Activated T-helper 1 cell treated with anti-CD3 and anti-CD28 coated beads, Interleukin-2, amount 50 U/mL, for 16 hours (primary cell): Measurements from ENCODE around the gene CACNA1H.
"Not testable (repeated sequence)": the region's sequence is repeated elsewhere in the genome, so short reads cannot be mapped to it uniquely, and the experiment has no call there.

Experiments used
- DNase-seq, 2 donors: peaks; one replicate each; pipeline ENCODE4 v3.0.0-alpha.2; 2020; ENCODE audit warnings: low read depth in 1 of 2, low spot score in 1 of 2

Gene CACNA1H

DNA sequence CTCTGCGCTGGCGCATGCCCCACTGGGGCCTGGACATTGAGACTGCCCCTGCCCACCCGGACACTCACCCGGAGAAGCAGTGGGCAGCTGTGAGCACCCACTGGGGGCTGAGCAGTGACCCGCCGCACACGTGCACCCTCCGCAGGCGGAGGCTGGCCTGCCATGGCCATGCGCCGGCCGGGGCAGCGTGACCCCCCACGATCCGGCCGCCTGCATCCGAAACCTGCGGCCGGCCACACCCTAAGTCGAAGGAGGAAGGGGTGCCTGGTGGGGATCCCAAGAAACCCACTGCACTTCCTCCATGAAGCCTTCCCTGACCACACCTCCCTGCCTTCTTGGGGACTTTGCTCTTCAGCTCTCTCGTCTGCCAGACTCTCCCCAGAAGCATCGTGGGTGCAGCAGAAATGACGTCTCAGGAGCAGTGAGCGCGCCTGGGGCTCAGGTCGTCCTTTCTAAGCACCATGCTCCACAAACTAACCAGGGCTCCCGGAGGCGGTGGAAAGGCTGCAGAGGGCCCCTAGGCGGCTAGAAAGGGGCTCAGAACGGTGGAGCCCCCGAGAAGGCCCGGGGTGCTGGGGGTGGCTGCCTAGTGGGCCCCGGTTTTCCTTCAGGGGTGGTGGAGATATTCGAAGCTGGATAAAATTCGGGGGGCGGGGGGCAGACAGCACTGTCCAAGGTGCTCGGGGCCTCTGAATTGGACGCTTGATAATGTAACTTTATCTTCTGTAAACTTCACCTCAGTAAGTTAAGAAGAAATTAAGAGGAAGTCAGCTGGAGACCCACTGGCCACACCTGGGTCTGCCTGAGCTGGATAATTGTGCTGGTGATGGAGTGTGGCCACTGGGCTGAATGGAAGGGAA lies 70.7 kb downstream of the CACNA1H start:
- no peak for DNase-seq

DNA sequence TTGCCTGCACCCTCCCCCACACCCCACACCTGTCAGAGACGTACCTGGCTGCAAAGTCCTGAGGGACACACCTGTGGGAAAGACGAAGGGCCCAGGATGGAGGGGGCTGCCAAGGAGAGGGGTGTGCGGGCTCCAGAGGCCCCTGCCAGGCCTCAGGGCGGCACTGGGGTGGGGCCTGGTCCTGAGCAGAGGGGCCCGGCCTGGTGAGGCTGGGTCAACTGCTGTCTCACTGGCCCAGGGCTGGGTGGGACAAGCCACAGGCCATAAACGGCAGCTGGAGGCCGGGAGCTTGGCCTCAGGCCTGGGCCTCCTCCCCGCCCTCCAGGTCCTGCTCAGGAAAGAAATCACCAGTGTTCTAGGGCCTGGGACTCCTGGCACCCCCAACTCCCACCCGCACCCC lies 71.7 kb downstream of the CACNA1H start:
- DNase-seq, result no peak

DNA sequence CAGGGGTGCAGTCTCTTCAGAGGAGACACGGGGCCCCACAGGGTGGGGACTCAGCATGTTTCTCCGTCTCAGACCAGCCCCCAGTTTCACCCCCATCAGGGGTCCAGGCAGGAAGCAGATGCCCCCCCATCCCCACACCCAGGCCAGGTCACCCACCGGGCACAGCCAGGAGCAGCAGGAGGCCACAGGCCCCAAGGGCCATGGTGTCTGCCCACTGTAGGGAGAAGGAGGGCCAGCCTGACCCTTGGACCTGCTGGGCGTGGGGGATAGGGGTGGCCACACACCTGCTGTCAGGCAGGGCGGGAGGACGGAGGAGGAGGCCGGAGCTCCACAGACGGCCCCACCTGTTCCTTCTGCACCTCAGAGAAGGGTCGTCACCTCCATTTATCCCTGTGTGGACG lies 72.1 kb downstream of the CACNA1H start, which contains the start of gene TPSG1:
TSS of gene TPSG1 (minus strand) at position 218 of the 401 bp plus-strand sequence. CDS start at position 202, 16 bp downstream.
- no peak for DNase-seq

DNA sequence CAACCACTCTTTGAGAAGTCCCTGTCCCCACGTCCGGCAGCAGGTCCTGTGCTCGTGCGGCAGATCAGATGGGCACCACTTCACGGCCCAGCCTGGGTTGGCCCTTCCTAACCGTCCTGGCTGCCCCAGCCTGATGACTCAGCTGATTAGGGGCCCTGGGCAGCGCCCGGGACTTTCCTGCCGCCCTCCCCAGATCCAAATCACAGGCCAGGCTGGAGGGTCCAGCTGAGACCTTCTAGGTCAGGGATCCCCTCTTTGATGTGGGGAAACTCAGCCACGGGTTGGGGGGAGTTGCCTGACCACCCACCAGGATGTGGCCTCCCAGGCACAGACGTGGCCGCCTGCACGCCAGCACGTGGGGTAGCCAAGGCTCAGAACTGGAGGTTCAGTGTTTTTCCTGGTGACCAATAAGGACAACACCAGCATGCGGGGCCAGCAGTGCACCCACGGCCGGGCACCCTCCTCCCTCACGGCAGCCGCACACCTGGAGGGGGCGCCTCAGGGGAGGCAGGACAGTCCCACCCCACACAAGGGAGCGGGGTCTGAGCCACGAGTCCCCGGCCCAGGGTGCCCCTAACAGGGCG lies 72.9 kb downstream of the CACNA1H start:
- DNase-seq, result not testable (repeated sequence)

DNA sequence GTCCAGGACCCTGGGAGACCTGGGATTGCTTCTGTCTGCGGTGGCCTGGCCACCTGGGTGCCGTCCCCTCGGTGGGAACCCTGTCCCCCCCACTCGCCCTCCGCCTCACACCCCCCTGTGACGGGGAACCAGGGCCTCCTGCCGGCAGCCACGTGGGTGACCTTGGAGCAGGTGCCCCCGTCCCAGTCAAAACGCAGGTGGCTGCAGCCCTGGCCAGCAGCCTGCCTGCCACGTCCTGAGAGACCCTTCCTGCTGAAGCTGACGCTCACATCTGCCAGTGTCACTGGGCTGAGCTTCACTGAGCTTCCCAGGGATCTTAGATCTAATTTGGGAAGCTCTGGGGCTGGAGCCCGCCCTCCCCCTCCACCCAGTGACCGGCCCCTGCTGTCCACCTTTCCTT lies 73.8 kb downstream of the CACNA1H start:
- not testable (repeated sequence) for DNase-seq

DNA sequence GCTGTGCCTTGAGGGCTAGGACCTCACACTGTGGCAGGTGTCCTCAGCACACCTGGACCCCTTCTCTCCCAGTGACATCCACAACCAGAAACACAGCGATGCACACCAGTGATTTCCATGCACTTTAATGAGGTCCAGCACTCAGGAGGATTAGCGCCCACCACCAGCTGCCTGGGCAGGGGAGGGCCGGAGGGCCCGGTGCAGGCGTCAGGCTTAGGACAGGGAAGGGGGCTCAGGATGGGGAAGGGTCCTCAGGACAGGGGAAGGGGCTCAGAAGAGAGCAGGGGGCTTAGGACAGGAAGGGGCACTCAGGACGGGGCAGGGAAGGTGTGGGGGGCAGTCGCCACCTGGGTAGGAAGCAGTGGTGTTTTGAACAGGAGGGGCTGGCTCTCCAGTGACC lies 75.3 kb downstream of the CACNA1H start:
- DNase-seq, result not testable (repeated sequence)

DNA sequence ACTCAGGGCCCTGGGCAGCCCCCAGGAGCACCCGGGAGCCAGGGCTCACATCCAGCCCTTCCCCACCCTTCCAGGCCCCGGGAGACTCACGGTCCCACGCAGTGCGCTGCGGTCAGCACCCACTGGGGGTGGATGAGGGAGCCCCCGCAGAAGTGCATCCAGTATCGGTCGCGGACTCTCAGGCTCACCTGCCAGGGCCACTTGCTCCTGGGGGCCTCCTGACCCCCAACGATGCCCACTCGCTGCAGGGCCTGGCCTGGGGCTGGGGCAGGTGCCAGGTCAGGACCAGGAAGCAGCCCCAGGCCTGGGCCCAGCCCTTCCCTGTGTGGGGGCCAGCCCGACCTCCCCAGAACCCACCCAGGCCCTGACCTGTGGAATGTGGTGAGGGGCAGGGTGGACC lies 76.6 kb downstream of the CACNA1H start:
- not testable (repeated sequence) for DNase-seq

DNA sequence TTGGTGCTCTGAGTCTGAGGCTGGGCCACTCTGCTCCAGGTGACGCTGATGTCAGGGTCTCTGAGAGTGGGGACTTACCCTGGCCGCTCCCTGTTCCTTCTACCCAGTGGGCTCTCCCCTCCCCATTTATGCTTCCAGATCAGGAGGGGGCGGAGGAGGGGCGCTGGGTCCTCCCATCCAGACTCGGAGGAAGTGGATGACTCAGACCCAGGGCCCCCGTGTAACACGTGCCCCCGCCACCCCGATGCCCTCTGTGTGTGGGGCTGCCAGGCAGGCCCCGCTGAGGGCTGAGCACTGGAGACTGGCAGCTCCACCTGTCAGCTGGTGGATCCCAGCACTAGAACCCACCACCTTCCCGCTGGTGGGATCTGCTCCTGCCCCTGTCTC lies 77.2 kb downstream of the CACNA1H start, which contains the start of gene TPSB2:
TSS of gene TPSB2 (minus strand) at position 101 of the 387 bp plus-strand sequence. CDS start 233 bp downstream, outside the sequence.
- not testable (repeated sequence) for DNase-seq

DNA sequence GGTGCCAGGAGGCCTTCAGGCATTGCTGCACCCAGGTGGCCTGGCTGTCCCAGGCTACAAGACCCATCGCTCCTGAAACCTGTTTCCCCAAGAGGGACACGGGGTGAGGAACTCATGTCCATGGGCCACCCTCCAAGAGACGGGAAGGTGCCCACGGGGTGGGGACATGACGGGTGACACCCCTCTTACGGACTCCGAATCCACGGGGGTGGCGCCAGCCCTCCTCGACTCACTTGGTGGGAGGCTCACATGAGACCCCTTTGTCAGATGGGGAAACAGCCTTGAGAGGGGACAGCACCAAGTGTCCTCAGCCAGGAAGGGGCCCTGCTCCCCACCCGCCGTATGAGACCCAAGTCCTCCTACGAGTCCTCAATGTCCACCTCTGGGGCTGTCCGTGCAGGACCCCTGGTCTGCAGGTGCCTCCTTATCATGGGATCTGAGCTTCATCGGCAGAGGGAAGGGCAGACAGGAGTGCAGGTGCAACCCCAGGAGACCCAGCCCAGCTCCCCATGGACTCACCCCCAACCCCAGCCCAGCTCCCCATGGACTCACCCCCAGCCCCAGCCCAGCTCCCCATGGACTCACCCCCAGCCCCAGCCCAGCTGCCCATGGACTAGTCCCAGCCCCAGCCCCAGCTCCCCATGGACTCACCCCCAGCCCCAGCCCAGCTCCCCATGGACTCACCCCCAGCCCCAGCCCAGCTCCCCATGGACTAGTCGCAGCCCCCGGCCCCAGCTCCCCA lies 77.7 kb downstream of the CACNA1H start:
- DNase-seq, result not testable (repeated sequence)

DNA sequence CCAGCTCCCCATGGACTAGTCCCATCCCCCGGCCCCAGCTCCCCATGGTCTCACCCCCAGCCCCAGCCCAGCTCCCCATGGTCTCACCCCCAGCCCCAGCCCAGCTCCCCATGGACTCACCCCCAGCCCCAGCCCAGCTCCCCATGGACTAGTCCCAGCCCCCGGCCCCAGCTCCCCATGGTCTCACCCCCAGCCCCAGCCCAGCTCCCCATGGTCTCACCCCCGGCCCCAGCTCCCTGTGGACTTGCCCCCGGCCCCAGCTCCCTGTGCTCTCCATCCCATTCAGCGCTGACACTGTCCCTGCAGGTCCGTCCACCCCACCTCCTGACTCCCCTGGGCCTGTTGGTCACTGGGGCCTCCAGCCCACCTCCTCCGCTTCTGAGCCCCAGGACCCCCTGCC lies 78.4 kb downstream of the CACNA1H start:
- not testable (repeated sequence) for DNase-seq

DNA sequence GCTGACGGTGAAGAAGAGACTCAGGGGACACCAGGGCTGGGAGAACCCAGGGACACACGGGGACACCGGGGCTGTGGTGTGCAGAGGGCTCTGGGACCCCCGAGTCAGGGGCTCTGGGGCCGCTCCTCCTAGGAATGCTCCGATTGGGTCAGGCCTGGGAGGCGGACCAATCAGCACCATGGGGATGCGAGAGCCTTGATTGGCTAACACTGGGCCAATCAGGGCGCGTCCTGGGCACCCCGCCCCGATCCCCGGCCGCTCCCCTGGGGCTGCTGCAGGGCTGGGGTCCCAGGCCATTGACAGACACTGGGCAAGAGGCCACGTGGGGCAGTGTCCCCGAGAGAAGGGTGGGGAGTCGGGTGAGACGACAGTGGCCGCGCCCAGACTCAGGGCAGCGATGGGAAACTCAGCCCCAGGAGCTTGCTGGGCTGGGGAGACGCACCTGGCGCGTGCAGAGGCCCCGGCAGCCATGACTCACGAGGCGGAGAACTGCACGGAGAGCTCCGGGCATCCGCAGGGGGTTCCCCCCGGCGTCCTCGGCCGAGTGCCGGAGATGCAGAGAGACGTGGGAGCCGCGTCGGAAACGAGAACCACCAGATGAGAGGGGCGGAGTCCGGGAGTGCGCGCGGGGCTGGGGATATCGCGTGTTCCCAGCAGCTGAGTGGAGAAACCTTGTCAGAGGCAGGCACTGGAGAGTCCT lies 79.3 kb downstream of the CACNA1H start:
- not testable (repeated sequence) for DNase-seq

DNA sequence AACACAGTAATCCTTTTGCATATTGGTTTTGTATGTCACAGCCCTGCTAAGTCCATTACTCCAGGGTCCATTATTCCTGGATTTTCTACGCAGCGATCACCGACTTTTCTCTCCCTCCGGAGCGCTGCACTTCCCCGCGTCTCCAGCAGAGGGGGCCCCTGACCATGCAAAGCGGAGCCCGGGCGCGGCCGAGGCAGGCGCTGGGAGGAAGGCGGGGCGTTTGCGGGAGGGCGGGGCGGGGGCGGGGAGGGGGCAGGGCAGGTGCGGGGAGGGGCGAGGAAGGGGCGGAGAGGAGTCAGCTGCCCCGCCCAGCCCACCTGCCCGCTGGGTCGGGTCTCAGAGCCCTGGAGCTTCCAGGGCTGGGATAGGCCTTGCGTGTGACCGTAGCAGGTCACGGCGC lies 83.8 kb downstream of the CACNA1H start:
- not testable (repeated sequence) for DNase-seq

DNA sequence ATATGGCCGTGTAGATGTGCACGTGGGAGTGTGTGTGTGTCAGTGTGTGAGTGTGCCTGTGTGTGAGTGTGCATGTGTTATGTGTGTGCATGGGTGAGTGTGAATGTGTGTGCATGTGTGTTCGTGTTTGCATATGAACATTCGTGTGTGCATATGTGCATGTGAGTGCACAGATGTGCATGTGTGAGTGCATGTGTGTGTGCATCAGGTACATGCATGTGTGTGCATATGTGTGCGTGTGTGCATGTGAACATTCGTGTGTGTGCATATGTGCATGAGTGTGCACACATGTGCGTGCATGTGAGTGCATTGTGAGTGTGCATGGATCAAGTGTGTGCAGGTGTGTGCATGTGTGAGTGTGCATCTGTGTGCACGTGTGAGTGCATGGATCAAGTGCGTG lies 85.1 kb downstream of the CACNA1H start:
- no peak for DNase-seq

DNA sequence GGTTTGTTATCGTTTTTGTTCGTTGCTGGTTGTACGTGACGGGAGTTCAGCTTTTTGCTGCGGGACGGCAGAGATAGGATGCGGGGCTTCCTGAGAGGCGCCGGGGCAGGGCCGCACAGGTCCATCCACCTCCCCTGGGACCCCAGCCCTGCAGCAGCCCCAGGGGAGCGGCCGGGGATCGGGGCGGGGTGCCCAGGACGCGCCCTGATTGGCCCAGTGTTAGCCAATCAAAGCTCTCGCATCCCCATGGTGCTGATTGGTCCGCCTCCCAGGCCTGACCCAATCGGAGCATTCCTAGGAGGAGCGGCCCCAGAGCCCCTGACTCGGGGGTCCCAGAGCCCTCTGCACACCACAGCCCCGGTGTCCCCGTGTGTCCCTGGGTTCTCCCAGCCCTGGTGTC lies 86.0 kb downstream of the CACNA1H start:
- not testable (repeated sequence) for DNase-seq

DNA sequence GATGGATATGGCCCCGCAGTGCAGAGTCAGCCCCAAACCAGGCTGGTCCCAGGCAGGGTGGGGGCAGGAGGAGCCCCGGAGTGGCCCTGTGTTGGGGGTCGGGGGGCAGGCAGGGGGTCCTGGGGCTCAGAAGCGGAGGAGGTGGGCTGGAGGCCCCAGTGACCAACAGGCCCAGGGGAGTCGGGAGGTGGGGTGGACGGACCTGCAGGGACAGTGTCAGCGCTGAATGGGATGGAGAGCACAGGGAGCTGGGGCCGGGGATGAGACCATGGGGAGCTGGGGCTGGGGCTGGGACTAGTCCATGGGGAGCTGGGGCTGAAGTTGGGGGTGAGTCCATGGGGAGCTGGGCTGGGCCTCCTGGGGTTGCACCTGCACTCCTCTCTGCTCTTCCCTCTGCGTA lies 86.7 kb downstream of the CACNA1H start:
- not testable (repeated sequence) for DNase-seq

DNA sequence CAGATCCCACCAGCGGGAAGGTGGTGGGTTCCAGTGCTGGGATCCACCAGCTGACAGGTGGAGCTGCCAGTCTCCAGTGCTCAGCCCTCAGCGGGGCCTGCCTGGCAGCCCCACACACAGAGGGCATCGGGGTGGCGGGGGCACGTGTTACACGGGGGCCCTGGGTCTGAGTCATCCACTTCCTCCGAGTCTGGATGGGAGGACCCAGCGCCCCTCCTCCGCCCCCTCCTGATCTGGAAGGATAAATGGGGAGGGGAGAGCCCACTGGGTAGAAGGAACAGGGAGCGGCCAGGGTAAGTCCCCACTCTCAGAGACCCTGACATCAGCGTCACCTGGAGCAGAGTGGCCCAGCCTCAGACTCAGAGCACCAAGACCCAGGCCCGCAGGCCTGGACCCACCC lies 87.5 kb downstream of the CACNA1H start, which contains the start of gene TPSAB1:
TSS of gene TPSAB1 (plus strand) at position 270 of the 400 bp plus-strand sequence. CDS start 234 bp downstream, outside the sequence.
- DNase-seq, result not testable (repeated sequence)

DNA sequence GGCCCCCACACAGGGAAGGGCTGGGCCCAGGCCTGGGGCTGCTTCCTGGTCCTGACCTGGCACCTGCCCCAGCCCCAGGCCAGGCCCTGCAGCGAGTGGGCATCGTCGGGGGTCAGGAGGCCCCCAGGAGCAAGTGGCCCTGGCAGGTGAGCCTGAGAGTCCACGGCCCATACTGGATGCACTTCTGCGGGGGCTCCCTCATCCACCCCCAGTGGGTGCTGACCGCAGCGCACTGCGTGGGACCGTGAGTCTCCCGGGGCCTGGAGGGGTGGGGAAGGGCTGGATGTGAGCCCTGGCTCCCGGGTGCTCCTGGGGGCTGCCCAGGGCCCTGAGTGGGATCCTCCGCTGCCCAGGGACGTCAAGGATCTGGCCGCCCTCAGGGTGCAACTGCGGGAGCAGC lies 88.2 kb downstream of the CACNA1H start:
- DNase-seq, result not testable (repeated sequence)

DNA sequence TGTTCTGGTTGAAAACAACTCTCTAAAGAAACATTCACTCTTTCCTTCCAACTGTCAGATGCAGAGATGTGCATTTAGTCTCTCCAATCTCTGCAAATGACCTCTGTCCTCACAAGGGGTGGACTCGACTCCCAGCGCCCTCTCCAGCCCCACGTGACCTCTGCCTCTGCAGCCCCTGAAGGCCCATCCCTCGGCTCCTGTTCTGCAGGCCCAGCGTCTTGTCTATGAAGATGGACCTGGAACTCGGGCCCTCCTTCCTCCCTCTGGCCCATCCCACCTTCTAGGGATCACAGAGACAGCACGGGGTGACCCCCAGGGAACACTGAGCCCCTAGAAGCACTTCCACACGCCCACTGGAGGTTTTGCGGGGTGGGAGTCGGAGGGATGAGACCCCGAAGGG lies 90.5 kb downstream of the CACNA1H start:
- not testable (repeated sequence) for DNase-seq

DNA sequence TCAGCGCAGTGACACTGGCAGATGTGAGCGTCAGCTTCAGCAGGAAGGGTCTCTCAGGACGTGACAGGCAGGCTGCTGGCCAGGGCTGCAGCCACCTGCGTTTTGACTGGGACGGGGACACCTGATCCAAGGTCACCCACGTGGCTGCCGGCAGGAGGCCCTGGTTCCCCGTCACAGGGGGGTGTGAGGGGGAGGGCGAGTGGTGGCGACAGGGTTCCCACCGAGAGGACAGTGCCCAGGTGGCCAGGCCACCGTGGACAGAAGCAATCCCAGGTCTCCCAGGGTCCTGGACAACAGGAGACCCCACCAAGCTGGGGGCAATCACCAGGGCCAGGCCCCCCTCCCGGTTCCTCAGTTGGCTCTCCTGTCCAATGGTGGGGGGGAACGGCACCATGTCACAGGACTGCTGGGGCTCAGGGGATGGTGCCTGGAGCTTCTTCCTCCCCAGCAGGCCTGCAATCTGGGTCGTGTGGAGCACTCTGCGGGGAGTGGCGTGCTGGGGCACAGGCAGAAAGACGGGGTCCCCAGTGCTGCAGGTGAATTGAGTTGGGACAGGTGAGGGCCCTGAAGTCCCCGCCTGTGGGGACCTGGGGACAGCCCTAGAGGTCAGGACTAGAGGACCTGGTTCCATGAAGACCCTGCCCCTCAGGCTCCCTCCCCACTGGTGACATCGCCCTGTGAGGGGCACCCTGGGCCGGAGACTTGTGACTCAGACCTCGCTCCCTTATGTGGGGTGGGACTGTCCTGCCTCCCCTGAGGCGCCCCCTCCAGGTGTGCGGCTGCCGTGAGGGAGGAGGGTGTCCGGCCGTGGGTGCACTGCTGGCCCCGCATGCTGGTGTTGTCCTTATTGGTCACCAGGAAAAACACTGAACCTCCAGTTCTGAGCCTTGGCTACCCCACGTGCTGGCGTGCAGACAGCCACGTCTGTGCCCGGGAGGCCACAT lies 91.3 kb downstream of the CACNA1H start:
- DNase-seq, result not testable (repeated sequence)

DNA sequence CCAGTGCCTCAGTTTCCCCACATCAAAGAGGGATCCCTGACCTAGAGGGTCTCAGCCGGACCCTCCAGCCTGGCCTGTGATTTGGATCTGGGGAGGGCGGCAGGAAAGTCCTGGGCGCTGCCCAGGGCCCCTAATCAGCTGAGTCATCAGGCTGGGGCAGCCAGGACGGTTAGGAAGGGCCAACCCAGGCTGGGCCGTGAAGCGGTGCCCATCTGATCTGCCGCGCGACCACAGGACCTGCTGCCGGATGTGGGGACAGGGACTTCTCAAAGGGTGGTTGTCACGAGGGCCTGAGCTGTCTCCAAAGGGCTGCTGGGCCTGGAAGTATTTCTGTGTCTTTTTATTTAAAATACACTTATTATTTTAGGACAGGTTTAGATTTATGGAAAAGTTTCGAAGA lies 92.0 kb downstream of the CACNA1H start:
- no peak for DNase-seq
